Measurements from ENCODE around the gene IRS1.

IRS1 gene

GRCh38 chr2:226683944-226684562, 115.6 kb downstream of the IRS1 start:
- Histone ChIP-seq H3K4me1 (ENCODE audit: control insufficient read depth, insufficient read depth, low read length) (no peaks in the 10 kb centered on the region; the same call in 1 of the 2 replicates), H3K27me3 (ENCODE audit: control insufficient read depth, insufficient read depth, low read length) (no peaks in the 10 kb centered on the region), H3K36me3 (ENCODE audit: control insufficient read depth, insufficient read depth, low read length) (no peaks in the 10 kb centered on the region), H3K4me3 (ENCODE audit: low read depth, low read length) (no peak overlapping the region), H3K9me3 (ENCODE audit: control insufficient read depth, insufficient read depth, low read depth, low read length) (no peaks in the 10 kb centered on the region), H3K27ac (ENCODE audit: low read depth, low read length) (no peak overlapping the region), H3K9ac (ENCODE audit: low read length) (no peak overlapping the region)

- Histone ChIP-seq H3K4me3 (ENCODE audit: low read depth, low read length) (no peak overlapping the region), H3K36me3 (ENCODE audit: control insufficient read depth, insufficient read depth, low read length) (no peaks in the 10 kb centered on the region), H3K27ac (ENCODE audit: low read depth, low read length) (no peak overlapping the region), H3K9me3 (ENCODE audit: control insufficient read depth, insufficient read depth, low read depth, low read length) (no peaks in the 10 kb centered on the region), H3K4me1 (ENCODE audit: control insufficient read depth, insufficient read depth, low read length) (no peaks in the 10 kb centered on the region; the same call in 1 of the 2 replicates), H3K27me3 (ENCODE audit: control insufficient read depth, insufficient read depth, low read length) (no peaks in the 10 kb centered on the region), H3K9ac (ENCODE audit: low read length) (no peak overlapping the region)
These were observed 116.4 kb downstream of the IRS1 start for GRCh38 chr2:226683196-226683595.

Data from HUES6 (cell line).